ENCODE results near the gene MYH15. TPM values are rescaled to one million over a fixed set of nuclear protein-coding genes. Genes with fewer than 3 reads are reported as not detected.
A peak's percentile ranks its signal among the peaks of the same experiment; 100 is the strongest.

Gene MYH15
- total RNA-seq, 1 donor = 0.36 TPM

- Histone ChIP-seq H3K36me3 (ENCODE audit: insufficient read depth, low read length) (no peaks in the 10 kb centered on the region), H3K4me3 (ENCODE audit: insufficient read depth, low read length) (no peak overlapping the region), H3K9me3 (ENCODE audit: low read depth, low read length) (no peaks in the 10 kb centered on the region), H3K4me2 (ENCODE audit: insufficient read depth, low read length) (no peak overlapping the region), H3K4me1 (ENCODE audit: insufficient read depth, low read length) (peaks cover 11% of the 10 kb centered on the region), H4K20me1 (ENCODE audit: insufficient read depth, low read length) (no peaks in the 10 kb centered on the region), H3K79me2 (ENCODE audit: insufficient read depth, low read length) (no peaks in the 10 kb centered on the region), H3K27ac (ENCODE audit: low read depth, low read length) (no peak overlapping the region), H3K27me3 (ENCODE audit: insufficient read depth, low read length) (no peaks in the 10 kb centered on the region), H2AFZ (ENCODE audit: low read length) (no peak overlapping the region)
- no peak for TF ChIP-seq CTCF (IDR thresholded peaks at IDR 0.05; ENCODE audit: extremely low read depth, low read depth, low read length)
- DNase-seq (ENCODE audit: insufficient read length, low spot score, missing footprints) = no peak
Measured at GRCh38 chr3:108409800-108410178, 100.6 kb downstream of the MYH15 start.

- Histone ChIP-seq H4K20me1 (ENCODE audit: insufficient read depth, low read length) (no peaks in the 10 kb centered on the region), H3K27me3 (ENCODE audit: insufficient read depth, low read length) (no peaks in the 10 kb centered on the region), H3K27ac (ENCODE audit: low read depth, low read length) (no peak overlapping the region), H3K9me3 (ENCODE audit: low read depth, low read length) (no peaks in the 10 kb centered on the region), H3K36me3 (ENCODE audit: insufficient read depth, low read length) (no peaks in the 10 kb centered on the region), H3K4me3 (ENCODE audit: insufficient read depth, low read length) (no peak overlapping the region), H3K79me2 (ENCODE audit: insufficient read depth, low read length) (no peaks in the 10 kb centered on the region), H2AFZ (ENCODE audit: low read length) (no peak overlapping the region), H3K4me2 (ENCODE audit: insufficient read depth, low read length) (no peak overlapping the region), H3K4me1 (ENCODE audit: insufficient read depth, low read length) (peaks cover 18% of the 10 kb centered on the region)
- no peak for DNase-seq (ENCODE audit: insufficient read length, low spot score, missing footprints)
- TF ChIP-seq CTCF (IDR thresholded peaks at IDR 0.05; ENCODE audit: extremely low read depth, low read depth, low read length) = no peak
Measured at GRCh38 chr3:108408883-108409799, 101.3 kb downstream of the MYH15 start.

GRCh38 chr3:108407886-108408285 is 102.5 kb downstream of the MYH15 start:
- H4K20me1 ChIP-seq (ENCODE audit: insufficient read depth, low read length) = no peaks in the 10 kb centered on the region
- no peak overlapping the region for H2AFZ ChIP-seq (ENCODE audit: low read length)
- DNase-seq (ENCODE audit: insufficient read length, low spot score, missing footprints) = no peak
- H3K27me3 ChIP-seq (ENCODE audit: insufficient read depth, low read length) = no peaks in the 10 kb centered on the region
- H3K4me2 ChIP-seq (ENCODE audit: insufficient read depth, low read length) = no peak overlapping the region
- H3K4me3 ChIP-seq (ENCODE audit: insufficient read depth, low read length) = no peak overlapping the region
- no peak overlapping the region for H3K27ac ChIP-seq (ENCODE audit: low read depth, low read length)
- peaks cover 24% of the 10 kb centered on the region for H3K4me1 ChIP-seq (ENCODE audit: insufficient read depth, low read length)
- H3K79me2 ChIP-seq (ENCODE audit: insufficient read depth, low read length) = no peaks in the 10 kb centered on the region
- no peaks in the 10 kb centered on the region for H3K9me3 ChIP-seq (ENCODE audit: low read depth, low read length)
- H3K36me3 ChIP-seq (ENCODE audit: insufficient read depth, low read length) = no peaks in the 10 kb centered on the region
- TF ChIP-seq CTCF (IDR thresholded peaks at IDR 0.05; ENCODE audit: extremely low read depth, low read depth, low read length) = no peak

- peak overlapping the region; percentile 2 for H3K4me2 ChIP-seq (ENCODE audit: insufficient read depth, low read length)
- no peaks in the 10 kb centered on the region for H3K27me3 ChIP-seq (ENCODE audit: insufficient read depth, low read length)
- no peaks in the 10 kb centered on the region for H3K9me3 ChIP-seq (ENCODE audit: low read depth, low read length)
- DNase-seq (ENCODE audit: insufficient read length, low spot score, missing footprints) = peak; percentile 64
- peak overlapping the region; percentile 39 for H2AFZ ChIP-seq (ENCODE audit: low read length)
- no peaks in the 10 kb centered on the region for H3K36me3 ChIP-seq (ENCODE audit: insufficient read depth, low read length)
- peak; percentile 84 for TF ChIP-seq CTCF (IDR thresholded peaks at IDR 0.05; ENCODE audit: extremely low read depth, low read depth, low read length)
- no peak overlapping the region for H3K4me3 ChIP-seq (ENCODE audit: insufficient read depth, low read length)
- H4K20me1 ChIP-seq (ENCODE audit: insufficient read depth, low read length) = no peaks in the 10 kb centered on the region
- H3K4me1 ChIP-seq (ENCODE audit: insufficient read depth, low read length) = peaks cover 24% of the 10 kb centered on the region
- H3K79me2 ChIP-seq (ENCODE audit: insufficient read depth, low read length) = no peaks in the 10 kb centered on the region
- H3K27ac ChIP-seq (ENCODE audit: low read depth, low read length) = no peak overlapping the region
Measured at GRCh38 chr3:108406661-108407206, 103.7 kb downstream of the MYH15 start.

Measured in osteoblast (primary cell).